Dermis blood vessel endothelial cell (primary cell): Measurements from ENCODE around the gene HBE1. TPM values are rescaled to one million over a fixed set of nuclear protein-coding genes. Genes with fewer than 3 reads are reported as not detected.
A peak's percentile ranks its signal among the peaks of the same experiment; 100 is the strongest.
"Not testable (repeated sequence)": the region's sequence is repeated elsewhere in the genome, so short reads cannot be mapped to it uniquely, and the experiment has no call there.

Experiments used
- DNase-seq: peaks from one replicate; pipeline ENCODE4 v3.0.0; 2010
- total RNA-seq: library from RNA; depleted of rRNA; stranded (reverse); fragments of >200 nt; gene quantifications from 2 replicates; pipeline ENCODE4 v1.2.3, GENCODE V29; 2014

Gene HBE1
- total RNA-seq, 1 donor from 2014 or later = not detected

DNA sequence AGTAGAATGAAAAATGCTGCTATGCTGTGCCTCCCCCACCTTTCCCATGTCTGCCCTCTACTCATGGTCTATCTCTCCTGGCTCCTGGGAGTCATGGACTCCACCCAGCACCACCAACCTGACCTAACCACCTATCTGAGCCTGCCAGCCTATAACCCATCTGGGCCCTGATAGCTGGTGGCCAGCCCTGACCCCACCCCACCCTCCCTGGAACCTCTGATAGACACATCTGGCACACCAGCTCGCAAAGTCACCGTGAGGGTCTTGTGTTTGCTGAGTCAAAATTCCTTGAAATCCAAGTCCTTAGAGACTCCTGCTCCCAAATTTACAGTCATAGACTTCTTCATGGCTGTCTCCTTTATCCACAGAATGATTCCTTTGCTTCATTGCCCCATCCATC lies 14.9 kb upstream of the HBE1 start:
- DNase-seq = no peak

DNA sequence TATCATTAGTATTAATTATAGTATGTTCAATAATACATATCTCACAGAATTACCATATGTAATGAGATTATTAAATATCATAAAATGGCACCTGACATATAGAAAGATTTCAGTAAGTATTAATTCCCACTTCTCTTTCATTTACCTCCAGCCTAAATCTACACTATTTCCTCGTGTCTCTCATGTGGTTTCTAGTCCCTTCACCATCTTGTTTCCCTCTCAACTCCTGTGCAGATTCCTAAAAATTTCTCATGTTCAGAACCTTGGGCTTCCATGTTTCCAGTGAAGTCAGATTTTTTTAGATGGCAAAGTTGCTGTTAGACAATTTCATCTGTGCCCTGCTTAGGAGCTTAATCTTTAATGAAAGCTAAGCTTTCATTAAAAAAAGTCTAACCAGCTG lies 14.1 kb upstream of the HBE1 start:
- DNase-seq = no peak

- DNase-seq = no peak
Observed at GRCh38 chr11:5283086-5283485, 13.3 kb upstream of the HBE1 start.

GRCh38 chr11:5282628-5283027 lies 12.9 kb upstream of the HBE1 start:
- no peak for DNase-seq

DNA sequence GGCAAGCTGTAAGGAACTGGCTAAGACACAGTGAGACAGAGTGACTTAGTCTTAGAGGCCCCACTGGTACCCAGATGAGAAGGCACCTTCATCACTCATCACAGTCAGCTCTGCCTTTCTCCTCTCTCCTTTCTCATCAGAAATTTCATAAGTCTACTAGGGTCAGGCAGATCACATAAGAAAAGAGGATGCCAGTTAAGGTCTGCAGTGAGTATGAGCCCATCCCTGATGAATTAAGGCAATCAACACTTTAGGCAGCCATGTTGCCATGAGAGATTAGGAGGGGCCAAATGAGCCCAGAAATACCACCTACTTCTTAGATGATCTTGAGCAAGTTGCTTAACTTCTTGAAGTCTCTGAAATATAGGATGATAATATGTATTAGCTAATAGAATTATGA lies 11.9 kb upstream of the HBE1 start:
- no peak for DNase-seq

DNA sequence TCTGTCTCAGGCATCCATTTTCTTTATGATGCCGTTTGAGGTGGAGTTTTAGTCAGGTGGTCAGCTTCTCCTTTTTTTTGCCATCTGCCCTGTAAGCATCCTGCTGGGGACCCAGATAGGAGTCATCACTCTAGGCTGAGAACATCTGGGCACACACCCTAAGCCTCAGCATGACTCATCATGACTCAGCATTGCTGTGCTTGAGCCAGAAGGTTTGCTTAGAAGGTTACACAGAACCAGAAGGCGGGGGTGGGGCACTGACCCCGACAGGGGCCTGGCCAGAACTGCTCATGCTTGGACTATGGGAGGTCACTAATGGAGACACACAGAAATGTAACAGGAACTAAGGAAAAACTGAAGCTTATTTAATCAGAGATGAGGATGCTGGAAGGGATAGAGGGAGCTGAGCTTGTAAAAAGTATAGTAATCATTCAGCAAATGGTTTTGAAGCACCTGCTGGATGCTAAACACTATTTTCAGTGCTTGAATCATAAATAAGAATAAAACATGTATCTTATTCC lies 10.9 kb upstream of the HBE1 start:
- peak; percentile 74 for DNase-seq

DNA sequence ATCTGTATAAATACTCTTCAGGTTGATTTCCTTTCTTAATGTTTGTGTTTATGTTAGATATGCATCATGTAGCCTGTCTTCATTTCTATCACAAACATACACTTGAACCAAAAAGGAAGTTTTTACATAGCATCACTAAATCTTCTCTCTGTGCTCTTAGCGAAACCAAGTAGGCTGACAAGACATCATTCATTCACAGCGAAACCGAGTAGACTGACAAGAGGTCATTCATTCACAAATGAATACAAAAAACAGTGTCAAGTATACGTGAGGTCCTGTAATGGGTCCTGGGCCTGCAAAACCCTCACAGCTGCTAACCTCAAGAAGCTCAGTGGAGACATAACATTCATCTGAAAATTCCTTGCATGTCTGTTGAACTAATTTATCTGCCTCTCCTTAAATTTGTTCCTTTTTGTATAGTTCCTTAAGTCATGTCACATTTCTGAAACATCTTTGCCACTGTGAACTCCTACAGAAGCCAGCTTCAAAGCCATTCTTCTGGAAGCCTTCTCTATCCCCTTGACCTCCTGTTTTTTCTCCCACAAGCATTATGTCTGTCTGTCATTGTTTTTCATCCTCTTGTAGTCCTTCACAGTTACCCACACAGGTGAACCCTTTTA lies 9.8 kb upstream of the HBE1 start:
- no peak for DNase-seq

DNA sequence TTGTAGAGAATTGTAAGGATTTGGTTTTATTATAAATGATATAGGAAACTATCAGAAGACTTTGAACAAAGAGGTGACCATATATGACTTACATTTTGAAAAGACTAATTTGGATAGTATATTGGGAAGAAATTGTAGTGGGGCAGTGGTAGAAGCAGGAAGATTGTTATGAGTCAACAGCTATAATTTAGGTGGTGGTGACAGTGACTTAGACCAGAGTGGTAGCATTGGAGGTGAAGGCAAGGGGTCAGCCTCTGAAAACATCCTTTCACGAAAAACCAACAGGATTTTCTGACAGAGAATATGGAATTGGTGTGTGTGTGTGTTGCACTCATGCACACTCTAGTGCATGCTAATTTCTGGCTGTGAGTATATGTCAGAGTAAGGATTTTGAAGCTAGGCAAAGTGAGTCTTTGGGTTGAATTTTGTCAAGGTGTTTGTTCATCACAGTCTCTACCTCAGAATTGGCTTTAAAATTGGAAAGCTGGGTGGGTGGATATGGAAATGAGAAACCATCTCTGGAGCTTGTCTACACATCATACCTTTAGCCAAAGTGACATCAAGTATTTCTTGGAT lies 8.2 kb upstream of the HBE1 start:
- no peak for DNase-seq

- no peak for DNase-seq
Observed at GRCh38 chr11:5276697-5277096, 7.0 kb upstream of the HBE1 start.

GRCh38 chr11:5275369-5276110 lies 5.8 kb upstream of the HBE1 start:
- DNase-seq = no peak

- no peak for DNase-seq
Observed at GRCh38 chr11:5274395-5274794, 4.7 kb upstream of the HBE1 start.

GRCh38 chr11:5272395-5273017 lies 2.8 kb upstream of the HBE1 start:
- DNase-seq = no peak

DNA sequence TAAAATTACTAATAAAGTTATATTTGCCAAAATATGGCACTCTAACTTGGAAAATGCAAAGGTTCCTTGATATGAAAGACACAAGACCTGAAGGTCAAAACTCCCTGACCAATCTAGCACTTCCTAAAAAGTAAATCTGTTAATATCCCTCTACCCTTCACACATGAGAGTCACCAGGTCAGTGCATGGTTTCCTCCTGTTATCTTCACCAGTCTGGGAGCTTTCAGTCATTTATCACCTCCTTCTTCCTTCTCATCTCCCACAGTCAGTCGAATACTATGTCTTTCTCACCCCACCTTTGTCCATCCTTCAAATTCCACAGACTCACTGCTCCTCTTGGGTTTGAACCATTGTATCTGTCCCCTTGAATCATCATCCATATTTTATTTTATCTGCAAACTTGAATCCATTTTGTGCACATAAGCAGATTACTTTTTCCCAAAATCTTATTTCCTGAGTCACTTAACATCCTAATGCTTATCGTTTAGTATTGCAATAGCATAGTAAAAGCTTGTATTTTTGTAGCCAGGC lies 2.6 kb downstream of the HBE1 start:
- DNase-seq = no peak

DNA sequence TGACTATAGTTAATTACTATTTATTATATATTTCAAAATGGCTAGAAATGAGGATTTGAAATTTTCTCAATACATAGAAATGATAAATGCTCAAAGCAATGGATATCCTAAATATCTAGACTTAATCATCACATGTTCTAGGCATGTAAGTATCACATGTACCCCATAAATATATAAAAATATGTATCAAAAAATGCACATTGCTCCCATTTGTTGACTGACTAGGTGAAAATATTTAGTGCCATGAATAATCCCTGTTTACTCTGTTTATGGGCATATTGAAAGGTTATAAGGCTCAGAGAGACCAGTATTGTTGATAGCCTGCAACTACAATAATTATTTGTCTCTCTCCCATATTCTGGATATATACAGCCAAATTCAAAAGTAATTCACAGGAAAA lies 3.1 kb downstream of the HBE1 start:
- no peak for DNase-seq

- DNase-seq = no peak
Observed at GRCh38 chr11:5265832-5266231, 3.9 kb downstream of the HBE1 start.

GRCh38 chr11:5258543-5259262 lies 11.0 kb downstream of the HBE1 start:
- DNase-seq = no peak

GRCh38 chr11:5257296-5257695 lies 12.4 kb downstream of the HBE1 start:
- DNase-seq = no peak

DNA sequence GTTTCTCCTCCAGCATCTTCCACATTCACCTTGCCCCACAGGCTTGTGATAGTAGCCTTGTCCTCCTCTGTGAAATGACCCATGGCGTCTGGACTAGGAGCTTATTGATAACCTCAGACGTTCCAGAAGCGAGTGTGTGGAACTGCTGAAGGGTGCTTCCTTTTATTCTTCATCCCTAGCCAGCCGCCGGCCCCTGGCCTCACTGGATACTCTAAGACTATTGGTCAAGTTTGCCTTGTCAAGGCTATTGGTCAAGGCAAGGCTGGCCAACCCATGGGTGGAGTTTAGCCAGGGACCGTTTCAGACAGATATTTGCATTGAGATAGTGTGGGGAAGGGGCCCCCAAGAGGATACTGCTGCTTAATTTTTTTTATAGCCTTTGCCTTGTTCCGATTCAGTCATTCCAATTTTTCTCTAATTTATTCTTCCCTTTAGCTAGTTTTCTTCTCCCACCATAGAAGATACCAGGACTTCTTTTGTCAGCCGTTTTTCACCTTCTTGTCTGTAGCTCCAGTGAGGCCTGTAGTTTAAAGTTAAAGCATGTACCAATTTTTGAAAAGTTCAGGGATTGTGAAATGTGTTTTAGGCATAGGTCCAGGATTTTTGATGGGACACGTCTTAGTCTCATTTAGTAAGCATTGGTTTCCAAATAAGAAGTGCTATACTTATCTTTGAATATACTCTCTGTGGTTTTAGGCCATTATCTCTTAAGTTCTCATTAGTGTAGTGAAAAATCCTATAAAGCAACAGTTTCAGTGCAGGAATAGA lies 14.9 kb downstream of the HBE1 start, which contains the start of gene HBG2:
Gene HBG2 (minus strand): TSS at position 136 of the 768 bp plus-strand sequence. CDS start 53 bp downstream, at position 83.
- DNase-seq = not testable (repeated sequence)

- not testable (repeated sequence) for DNase-seq
Observed at GRCh38 chr11:5254023-5254422, 15.7 kb downstream of the HBE1 start.

DNA sequence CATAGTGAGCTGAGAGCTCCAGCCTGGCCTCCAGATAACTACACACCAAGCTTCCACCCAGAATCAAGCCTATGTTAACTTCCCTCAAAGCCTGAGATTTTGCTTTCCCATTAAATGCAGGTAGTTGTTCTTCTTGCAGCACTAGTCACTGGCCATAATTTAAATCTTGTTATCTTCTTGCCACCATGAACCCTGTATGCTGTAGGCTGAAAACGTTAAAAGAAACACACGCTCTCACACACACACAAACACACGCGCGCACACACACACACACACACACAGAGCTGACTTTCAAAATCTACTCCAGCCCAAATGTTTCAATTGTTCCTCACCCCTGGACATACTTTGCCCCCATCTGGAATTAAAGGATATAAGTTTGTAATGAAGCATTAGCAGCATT lies 16.3 kb downstream of the HBE1 start:
- not testable (repeated sequence) for DNase-seq

DNA sequence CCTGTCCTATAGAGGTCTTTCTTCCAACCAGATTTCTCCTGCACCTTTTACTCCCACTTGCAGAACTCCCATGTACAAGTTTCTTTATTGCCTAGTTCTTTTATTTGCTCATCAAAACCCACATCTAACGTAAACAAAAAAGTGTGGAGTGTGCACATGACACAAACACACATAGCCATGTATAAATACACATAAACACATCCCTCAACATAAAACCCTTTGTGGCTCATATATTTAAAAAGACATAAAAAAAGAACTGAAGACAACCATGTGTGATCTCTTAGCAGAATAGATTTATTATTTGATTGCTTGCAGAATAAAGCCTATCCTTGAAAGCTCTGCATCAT lies 16.9 kb downstream of the HBE1 start:
- DNase-seq = no peak
